Stimulated activated CD8-positive, alpha-beta memory T cell treated with anti-CD3 and anti-CD28 coated beads, Interleukin-15, amount 100 ng/mL, for 48 hours (primary cell): ENCODE data around the gene CRHBP.
"Not testable (repeated sequence)": the region's sequence is repeated elsewhere in the genome, so short reads cannot be mapped to it uniquely, and the experiment has no call there.

ENCODE experiments used
- DNase-seq, 2 donors: peaks; one replicate each; pipeline ENCODE4 v3.0.0-alpha.2; 2020; ENCODE audit warnings: low read depth in 2 of 2

CRHBP gene, protein sequence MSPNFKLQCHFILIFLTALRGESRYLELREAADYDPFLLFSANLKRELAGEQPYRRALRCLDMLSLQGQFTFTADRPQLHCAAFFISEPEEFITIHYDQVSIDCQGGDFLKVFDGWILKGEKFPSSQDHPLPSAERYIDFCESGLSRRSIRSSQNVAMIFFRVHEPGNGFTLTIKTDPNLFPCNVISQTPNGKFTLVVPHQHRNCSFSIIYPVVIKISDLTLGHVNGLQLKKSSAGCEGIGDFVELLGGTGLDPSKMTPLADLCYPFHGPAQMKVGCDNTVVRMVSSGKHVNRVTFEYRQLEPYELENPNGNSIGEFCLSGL

DNA sequence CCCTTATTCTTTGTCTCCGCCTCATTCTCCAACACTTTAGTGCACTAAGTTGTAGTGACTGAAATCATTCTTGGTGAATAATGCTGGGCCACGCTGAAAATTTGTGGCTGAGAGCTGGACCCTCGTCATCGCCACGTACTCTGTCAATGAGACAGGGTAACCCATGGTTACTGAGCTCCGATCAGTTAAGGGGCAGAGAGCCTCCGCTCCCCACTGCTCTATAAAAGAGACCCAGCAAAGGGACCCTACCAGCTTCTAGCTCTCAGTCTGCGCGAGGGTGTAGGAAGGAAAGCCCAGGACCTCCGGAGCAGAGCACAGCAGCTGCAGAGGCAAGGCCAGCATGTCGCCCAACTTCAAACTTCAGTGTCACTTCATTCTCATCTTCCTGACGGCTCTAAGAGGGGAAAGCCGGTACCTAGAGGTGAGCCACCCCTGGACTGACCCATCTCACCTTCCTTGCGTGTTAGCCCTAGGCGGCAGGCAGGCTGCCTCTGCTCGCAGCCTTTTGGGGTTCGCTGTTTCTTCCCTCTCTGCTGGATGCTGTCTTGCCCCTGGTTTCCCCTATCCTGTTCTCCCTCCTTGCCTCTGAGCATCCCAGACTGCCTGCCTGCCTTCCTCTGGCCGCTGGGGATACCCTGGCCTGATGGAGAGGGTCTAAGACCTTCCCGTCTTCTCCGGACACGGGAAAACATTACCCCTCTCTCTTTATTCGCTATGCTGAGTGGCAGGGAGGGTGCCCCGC lies at the start of gene CRHBP:
CRHBP (plus strand) TSS at position 251 of the 742 bp plus-strand sequence; CDS start at position 341, 90 bp downstream.
- DNase-seq, result no peak

DNA sequence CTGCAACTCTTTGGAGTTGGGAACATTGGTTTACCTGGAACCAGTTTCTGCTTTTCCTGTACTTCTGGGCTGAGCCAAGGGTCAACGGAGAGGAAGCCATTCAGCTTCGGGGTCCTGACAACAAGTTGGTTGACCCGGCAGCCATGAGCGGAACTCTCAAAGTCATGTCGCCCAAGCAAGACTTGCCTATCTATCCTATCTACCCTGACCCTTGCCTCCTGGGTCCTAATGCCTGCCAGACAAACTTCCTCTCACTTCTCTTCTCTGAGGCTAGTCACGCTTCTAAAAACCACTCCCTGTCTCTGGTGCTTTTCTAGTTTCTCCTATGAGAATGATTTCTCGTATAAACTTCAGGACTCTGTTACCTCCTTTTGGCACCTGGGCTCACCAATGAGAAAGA lies 44.7 kb upstream of the CRHBP start:
- DNase-seq, result no peak

DNA sequence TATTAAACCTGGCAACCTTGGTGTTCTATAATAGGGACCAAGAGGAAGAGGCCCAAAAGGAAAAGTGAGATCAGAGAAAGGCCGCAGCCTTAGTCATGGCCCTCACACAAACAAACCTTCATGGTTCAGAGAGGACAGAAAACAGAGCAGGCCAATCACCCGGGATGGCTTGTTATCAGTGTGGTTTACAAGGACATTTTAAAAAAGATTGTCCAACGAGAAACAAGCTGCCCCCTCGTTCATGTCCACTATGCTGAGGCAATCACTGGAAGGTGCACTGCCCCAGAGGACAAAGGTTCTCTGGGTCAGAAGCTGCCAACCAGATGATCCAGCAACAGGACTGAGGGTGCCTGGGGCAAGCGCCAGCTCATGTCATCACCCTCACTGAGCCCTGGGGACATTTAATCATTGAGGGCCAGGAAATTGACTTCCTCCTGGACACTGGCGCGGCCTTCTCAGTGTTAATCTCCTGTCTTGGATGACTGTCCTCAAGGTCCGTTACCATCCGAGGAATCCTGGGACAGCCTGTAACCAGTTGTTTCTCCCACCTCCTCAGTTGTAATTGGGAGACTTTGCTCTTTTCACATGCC lies 42.4 kb upstream of the CRHBP start:
- not testable (repeated sequence) for DNase-seq

DNA sequence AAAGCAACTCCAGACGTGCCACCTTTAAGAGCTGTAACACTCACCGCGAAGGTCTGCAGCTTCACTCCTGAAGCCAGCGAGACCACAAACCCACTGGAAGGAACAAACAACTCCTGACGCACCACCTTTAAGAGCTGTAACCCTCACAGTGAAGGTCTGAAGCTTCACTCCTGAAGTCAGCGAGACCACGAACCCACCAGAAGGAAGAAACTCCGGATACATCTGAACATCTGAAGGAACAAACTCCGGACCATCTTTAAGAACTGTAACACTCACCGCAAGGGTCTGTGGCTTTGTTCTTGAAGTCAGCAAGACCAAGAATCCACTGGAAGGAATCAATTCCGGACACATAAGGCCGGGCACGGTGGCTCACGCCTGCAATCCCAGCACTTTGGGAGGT lies 38.2 kb upstream of the CRHBP start:
- DNase-seq, result not testable (repeated sequence)

DNA sequence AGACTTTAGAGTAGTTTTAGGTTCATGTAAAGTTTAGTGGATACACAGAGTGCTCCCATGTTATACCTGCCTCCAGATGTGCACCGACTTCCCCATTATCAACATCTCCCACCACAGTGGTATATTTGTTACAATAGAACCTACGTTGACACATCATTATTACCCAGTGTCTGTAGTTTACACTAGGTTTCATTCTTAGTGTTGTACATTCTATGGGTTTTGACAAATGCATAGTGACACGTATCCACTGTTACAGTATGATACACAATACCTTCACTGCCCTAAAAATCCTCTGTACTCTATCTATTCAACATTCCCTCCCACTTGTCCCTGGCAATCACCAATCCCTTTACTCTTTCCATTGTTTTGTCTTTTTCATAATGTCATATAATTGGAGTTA lies 34.3 kb upstream of the CRHBP start:
- no peak for DNase-seq

DNA sequence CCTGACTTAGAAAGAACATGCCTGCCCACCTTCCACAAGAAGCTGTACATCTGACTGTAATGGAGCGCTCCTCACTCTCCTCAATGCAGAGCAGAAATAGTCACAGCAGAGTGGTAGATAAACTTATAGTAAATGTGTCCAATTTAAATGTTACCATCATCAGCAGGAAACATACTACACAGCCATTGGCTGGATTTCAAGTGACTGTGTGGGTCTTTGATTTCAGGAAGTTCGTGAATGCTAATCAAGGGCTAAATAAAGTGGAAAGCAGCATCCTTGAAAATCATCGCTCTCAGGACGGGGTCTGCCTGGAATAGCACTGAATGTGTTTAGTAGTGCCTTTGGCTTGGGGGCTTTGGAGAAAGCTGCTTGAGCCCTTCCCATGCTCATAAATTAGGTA lies 32.4 kb upstream of the CRHBP start:
- DNase-seq, result no peak

DNA sequence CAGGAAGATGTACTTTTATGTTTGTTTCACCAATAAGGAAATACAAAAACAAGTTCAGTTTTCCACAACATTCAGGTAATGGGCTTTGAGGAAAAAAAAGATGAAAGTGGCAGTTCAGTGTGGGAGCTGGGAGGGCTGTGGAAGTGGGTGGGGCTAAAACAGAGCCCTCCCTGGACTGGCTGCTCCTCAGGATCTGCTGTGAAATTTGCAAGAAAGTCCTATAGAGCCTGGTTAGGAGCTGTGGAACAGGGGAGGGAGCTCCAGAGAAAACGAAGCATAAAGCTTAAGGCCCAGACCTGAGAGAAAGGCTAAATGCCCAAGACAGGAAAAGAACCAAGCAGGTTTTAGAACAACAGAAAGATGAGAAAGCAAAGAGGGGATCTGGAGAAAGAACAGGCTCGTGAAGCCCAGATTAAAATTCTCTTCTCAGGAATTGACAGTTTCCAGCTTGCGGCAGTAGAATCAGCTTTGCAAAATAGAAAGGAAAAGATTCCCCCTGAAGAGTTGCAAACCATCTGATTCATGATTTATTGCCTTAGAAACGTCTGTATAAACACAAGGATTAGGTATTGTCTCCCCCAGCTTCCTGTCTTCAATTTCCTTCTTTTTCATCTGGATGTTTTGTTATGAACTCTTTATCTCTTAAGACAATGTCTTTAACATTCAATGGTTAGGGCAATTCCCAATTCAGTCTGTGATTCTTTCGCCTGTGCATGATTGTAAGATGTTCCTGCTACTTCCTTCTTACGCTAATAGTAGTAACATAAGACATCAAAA lies 26.3 kb upstream of the CRHBP start:
- DNase-seq, result no peak

DNA sequence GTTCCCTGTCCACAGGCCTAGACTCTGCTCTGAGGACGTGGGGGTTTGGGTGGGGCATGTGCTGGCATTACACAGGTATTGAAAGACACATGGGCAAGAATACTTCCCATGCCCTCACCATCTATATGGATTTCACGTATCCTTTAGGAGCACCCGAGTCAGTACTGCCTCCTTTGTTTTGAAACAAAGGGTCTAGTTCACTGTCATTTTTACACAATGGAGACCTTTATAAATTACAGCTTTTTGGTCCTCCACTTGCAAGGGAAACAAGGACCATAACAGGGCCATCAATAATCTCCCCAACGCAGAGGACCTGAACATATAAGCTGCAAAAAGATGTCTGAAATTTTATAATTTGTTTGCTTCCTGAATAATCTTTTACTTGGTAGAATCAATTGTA lies 24.9 kb upstream of the CRHBP start:
- DNase-seq, result no peak

DNA sequence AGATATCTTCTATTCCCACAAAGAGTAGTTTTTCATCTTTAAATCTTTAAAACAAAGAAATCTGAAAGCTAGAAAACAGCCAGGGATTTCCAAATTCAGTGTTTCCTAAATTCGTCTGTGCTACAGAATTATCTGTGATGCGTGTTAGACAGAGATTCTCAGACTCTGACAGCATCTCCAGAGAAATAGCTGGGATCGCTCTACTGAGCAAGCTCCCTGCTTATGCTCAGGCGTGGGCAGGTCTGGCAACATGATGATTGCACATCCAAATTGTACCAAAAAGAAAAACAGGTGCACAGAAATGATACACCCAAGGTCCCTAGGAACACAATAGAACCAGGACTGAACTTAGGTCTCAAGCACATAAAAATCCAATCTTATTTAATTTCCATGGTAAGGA lies 22.8 kb upstream of the CRHBP start:
- DNase-seq, result no peak

DNA sequence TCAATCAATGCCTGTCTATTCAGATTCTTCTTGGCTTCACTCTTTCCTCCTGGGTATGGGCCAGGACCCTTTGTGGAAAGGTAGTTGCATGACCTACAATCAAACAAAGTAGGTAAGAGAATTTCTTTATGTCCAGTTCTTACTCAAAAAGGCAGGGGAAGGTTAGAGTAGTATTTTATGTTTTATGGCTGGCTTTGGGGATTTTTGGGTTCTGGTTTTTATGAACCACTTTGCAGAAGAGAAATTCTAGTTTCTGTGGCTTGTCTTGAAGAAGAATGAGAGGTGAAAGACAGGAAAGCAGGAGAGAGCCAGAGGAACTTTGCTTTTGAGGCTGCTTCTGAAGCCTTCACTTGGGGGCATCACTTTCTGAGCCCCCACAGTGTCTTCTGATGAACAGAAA lies 14.7 kb upstream of the CRHBP start:
- DNase-seq, result no peak

DNA sequence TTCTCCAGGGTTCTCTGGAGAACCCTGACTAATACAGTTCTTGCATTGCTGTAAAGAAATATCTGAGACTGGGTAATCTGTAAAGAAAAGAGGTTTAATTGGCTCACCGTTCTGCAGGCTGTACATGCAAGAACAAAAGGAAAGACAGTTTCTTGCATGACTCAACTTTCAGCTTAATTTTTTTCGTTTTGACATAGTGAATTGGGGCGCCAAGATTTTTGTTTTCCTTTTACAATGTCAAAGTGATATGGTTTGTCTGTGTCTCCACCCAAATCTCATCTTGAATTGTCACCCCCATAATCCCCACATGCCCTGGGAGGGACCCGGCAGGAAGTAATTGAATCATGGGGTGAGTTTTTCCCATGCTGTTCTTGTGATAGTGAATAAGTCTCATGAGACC lies 11.8 kb upstream of the CRHBP start:
- no peak for DNase-seq

DNA sequence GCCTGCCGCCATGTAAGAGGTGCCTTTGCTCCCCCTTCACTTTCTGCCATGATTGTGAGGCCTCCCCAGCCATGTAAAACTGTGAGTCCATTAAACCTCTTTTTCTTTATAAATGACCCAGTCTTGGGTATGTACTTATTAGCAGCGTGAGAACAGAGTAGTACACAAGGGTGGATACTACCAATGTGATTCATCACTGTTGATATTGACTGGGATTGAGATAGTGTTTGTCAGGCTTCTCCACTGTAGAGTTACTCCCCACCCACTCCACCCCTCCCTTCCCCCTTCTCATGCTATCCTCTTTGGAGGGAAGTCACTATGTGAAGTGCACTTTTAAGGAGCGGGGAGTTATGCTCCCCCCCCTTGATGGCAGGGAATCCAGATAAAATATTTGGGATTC lies 11.4 kb upstream of the CRHBP start:
- DNase-seq, result no peak

DNA sequence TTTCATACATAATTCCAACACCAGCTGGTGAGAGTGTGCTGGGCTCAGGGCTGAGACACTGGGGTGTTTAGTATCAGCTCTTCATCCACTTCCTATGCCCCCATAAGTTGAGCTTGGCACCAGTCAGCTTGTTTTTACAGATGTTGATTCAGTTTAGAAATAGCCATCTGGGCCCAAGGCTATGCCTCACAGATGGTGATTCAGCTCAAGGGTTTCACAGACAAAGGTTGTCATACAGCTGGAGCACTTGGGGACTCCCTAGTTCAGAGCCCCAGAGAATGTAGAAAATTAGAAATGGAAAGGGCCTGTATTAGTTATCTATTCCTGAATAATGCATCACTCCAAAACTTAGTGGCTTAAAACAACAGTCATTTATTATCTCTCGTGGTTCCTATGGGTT lies 10.3 kb upstream of the CRHBP start:
- DNase-seq, result no peak

DNA sequence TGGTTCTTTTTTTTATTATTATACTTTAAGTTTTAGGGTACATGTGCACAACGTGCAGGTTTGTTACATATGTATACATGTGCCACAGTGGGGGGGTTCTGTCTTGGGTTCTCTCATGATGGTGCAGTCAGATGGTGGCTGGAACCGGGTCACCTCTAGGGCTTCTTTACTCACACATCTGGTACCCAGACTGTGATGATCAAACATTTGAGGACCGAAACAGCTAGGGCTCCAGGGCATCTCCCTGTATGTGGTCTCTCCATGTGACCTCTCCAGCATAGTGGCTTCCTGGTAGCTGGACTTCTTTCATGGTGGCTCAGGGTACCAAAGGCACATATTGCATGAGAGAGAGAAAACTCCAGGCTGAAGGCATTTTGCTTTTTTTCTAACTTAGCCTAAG lies 9.8 kb upstream of the CRHBP start:
- no peak for DNase-seq

DNA sequence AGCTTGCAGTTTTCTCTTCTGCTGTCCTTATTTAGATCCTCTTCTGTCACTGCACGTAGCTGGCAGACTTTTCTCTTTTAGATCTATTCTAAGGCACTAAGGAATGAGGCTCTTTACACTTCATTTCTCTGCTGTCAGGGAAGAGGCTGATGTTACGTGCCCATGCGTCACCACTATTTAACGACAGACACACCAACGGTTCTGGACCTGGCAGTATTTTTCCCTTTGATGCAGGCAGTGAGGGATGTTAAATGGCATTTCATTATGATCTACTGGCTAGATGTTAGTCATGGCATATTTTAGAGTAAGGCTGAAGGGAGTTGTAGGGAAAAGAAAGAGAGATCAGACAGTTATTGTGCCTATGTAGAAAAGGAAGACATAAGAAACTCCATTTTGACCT lies 8.2 kb upstream of the CRHBP start:
- DNase-seq, result no peak

DNA sequence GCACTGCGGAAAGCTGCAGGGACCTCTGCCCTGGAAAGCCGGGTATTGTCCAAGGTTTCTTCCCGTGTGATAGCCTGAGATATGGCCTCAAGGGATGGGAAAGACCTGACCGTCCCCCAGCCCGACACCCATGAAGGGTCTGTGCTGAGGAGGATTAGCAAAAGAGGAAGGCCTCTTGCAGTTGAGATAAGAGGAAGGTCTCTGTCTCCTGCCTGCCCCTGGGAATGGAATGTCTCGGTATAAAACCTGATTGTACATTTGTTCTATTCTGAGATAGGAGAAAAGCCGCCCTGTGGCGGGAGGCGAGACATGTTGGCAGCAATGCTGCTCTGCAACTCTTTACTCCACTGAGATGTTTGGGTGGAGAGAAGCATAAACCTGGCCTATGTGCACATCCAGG lies 7.6 kb upstream of the CRHBP start:
- not testable (repeated sequence) for DNase-seq

DNA sequence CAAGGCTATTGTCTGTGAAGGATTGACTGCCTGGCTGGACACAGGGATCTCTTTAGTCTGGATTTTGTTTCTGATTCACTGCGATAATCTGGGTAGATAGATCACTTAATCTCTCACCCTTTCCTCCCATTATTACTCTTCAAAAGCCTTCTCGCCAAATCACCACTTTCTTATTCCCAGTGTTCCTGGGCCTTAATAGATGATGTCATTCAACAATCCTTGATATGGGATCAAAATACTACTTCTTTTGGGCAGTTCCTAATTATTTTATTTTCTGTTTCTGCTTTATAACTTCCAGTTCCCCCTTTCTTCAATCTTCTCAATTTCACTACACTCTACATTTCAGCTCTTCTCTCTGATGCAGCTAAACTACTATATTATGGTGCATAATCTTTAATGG lies 6.8 kb upstream of the CRHBP start:
- no peak for DNase-seq

DNA sequence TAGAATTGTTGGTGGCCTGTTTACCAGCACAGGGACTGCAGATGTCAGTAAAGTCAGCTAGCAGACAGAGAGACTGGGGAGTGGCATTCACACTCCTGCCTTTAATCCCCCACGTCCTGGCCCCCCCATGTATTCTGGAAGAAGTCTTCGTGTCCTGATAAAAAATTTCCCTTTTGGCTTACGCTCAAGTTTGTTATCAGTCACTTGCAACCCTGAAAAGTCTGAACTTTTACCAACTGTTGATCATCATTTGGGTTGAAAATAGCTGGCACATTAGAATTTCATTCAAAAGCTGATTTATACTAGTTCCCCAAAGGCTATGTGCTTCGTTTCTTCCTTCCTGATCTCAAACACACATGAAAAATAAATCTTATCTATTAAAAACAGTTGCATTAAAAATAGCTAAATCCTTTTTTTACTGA lies 5.8 kb upstream of the CRHBP start:
- DNase-seq, result no peak

DNA sequence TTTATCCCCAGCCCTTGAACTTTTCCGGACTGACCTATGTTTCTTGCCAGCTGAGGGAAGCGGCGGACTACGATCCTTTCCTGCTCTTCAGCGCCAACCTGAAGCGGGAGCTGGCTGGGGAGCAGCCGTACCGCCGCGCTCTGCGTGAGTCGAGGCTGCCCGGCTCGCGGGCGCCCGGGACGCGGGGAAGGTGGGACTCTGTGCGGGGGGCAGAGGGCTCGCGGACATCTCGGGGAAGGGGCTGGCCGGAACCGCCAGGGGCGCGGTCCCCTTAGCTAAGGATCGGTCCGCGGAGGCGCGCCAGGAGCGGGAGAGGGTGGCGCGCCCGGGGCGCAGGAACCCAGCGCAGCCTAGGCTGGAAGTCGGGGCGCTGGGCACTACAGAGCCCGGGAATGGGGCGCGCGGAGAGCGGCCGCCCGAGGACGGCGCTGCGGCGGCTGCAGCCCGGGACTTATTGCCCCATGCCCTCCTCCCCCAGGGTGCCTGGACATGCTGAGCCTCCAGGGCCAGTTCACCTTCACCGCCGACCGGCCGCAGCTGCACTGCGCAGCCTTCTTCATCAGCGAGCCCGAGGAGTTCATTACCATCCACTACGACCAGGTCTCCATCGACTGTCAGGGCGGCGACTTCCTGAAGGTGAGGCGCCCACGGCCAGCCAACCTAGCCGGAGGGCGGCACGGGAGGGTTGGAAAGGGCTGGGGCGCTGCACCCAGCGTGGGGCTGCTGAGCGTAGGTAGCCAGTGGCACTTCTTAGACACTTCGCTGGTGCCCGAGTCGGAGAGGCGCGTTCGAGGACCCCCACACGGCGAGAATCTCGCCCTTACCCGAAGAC lies 922 bp downstream of the CRHBP start:
- DNase-seq, result no peak

DNA sequence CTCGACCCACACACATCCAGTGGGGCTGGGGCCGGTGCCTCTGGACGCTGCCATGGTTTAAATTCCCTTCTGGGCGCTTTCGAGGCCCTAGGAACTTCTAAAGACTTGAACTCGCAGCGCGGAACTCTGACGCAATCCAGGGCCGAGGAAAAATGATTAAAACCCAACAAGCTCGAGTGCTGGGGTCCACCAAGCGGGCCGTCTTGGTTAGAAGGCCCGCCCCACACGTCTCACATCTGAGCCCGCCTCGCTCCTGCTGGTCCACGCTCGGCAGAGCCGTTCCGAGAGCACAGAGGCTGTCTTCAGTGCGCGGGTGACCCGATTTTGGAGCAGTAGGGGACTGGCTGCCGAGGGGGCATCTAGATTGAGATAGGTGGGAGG lies 1.5 kb downstream of the CRHBP start:
- DNase-seq, result no peak

DNA sequence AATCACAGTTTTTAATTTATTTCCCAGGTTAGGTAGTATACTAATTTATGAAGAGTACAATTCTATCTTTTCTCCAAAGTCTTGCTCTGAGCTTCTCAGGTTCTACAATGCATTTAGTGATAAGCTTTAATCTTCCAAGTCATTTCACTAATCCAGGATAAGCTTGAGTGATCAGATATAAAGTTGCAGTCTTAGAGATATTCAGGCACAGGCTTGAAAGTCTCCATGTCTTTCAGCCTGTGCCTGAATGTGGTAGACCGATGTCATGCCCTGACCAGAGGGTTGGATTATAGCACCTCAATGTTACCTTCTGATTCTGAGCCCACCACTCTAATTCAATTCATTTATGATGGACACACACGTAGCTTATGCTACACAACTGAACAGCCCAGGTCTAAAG lies 3.2 kb downstream of the CRHBP start:
- no peak for DNase-seq
